Lung microvascular endothelial cell (primary cell): ENCODE results near the gene CDK11B. TPM values are rescaled to one million over a fixed set of nuclear protein-coding genes. Genes with fewer than 3 reads are reported as not detected.
"Not testable (repeated sequence)": the region's sequence is repeated elsewhere in the genome, so short reads cannot be mapped to it uniquely, and the experiment has no call there.

ENCODE experiments used
- DNase-seq, 2 donors: peaks; one replicate each; pipeline versions ENCODE4 v3.0.0 to v3.0.0-alpha.2; 2010; ENCODE audit warnings: low read depth in 2 of 2
- total RNA-seq: library from RNA; depleted of rRNA; stranded (reverse); fragments of >200 nt; gene quantifications from 2 replicates; pipeline ENCODE4 v1.2.1, GENCODE V29; 2014

The CDK11B gene
- total RNA-seq, 1 donor from 2014 or later: 5.8 TPM

DNA sequence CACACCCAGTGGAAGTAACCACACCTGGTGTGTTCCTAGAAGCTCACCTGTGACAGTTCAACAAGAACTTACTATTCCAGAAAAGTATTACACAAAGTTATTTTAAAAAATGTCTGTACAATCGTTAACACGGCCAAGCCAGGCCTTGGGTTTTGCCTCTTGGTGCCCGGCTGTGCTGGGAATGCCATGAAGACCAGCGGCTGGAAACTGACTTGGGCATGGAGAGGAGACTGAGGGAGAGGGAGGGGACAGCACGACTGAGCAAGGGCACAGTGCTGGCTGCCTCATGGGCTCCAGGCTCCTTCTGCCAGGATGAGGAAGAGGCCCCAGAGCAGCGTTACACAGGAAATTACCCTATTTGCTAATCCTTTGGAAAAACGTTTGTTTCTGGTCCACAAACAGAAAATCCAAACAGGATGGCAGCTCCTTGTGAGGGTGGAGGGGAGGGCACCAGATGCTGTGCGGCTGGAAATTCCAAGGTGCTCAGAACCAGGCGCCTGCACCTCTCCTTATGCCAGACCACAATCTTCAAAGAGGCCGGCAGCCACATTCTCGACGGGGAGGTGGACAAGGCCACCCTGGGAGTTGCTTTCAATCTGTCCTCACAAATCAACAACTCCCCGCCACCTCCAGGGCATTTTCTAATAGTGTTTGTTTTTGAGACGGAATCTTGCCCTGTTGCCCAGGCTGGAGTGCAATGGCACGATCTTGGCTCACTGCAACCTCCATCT lies 4.2 kb upstream of the CDK11B start:
- DNase-seq: not testable (repeated sequence)

DNA sequence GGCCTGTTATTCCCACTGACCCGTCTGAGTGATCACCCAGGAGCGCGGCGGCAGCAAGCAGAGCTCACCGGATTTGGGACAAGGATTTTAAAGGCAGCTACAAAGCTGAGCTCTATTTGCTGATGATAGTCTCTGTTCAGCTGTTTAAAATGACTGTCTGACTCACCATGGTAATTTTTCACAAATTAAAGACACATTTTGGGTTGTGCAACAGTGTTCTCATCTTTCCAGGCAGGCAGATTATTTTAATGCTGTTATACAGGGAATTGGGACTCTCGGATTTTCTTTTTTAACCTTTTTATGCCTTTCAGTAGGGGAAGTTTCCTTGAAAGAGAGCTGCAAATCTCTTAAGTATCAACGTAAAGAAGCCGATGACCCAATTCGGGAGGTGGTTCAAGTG lies 3.6 kb upstream of the CDK11B start:
- not testable (repeated sequence) for DNase-seq

DNA sequence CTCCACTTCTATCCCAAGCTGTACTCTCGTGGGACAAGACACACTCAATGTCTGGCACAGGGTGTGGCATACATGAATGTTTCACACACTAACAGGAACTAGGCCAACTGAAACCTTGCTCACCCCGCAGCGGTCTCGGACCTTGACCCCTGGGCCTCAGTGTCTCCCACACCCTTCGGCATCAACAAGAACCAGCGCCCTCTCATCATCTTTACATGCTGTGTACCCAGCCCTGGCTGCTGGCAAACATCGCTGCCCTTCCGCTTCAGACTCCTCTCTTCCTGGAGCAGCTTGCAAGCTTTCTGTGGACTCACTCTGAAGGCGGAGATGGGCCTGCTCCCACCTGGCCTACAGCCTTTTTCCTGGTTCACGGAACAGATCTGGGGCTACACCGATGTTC lies 10.5 kb downstream of the CDK11B start:
- not testable (repeated sequence) for DNase-seq

DNA sequence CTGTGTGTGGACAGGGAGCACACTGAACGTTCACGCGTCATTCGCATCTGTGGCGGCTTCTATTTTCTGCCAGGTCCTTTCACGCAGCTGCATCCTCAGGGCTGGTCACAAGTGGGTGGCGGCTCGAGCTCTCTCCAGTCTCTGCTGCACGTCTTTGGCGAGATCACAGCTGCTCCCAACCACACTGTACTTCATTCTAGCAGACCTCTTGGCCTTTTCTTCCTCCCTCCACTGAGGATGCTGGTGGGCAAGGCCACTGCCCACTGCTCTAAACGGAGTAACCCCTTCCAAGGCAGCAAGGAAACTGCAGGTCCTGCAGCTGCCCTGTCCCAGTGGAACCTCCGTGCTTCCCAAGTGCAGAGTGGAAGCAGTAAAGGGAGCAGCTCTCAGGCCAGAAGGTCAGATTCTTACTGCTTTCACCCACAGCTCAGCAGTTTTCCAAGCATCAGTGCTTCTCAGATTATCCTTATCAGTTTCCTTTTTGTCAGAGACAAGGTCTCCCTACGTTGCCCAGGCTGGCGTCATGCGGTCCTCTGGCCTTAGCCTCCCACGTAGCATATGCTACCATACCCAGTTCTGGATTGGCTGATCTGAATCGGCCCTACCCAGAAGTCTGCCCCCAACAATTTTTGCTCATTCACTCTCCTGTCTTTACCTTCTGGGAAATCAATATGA lies 11.1 kb downstream of the CDK11B start:
- DNase-seq: not testable (repeated sequence)

DNA sequence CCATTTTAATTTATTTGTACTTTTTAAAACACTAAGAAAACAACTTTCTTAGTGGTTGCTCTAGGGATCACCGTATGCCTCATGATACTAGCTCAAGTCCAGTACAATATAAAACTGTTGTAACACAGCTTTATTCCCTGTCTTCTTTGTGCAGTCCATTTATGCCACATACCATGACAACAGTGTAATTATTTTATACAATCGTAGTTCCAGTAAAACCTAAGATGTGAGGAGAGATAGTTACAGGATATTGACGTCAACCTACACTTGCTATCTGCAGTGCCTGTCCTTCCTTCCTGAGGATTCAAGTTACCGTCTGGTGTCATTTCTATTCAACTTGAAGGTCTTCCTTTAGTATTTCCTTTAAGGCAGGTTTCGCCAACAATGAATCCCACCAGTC lies 12.5 kb downstream of the CDK11B start:
- DNase-seq: peak in 1 of 2 donors; percentile 45

DNA sequence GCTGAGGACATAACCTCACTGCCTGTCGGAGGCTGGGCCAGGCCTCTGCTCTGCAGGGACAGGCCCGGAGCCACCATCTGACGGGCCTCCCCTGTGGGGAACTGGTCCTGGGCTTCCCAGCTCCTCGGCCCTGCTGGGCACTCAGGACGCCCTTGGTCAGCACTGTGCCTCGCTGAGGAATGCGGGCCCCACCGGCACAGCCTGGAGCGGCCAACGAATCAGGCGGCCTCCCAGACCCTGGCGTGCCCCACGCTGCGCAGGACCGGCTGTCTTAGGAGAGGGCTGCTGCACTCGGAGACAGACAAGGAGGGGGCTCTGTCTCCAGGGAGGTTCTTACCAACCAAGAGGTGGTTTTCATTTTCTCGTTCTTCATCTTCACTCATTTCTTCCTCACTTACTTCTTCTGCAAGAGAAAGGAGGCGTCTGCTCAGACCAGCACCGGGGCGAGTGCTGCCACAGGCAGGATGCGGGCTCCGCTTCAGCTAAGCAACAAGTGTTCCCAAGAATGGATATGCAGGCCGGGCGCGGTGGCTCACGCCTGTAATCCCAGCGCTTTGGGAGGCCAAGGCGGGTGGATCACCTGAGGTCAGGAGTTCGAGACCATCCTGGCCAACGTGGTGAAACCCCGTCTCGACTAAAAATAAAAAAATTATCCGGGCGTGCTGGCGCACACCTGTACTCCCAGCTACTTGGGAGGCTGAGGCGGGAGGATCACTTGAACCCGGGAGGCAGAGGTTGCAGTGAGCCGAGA lies 17.9 kb downstream of the CDK11B start:
- not testable (repeated sequence) for DNase-seq

DNA sequence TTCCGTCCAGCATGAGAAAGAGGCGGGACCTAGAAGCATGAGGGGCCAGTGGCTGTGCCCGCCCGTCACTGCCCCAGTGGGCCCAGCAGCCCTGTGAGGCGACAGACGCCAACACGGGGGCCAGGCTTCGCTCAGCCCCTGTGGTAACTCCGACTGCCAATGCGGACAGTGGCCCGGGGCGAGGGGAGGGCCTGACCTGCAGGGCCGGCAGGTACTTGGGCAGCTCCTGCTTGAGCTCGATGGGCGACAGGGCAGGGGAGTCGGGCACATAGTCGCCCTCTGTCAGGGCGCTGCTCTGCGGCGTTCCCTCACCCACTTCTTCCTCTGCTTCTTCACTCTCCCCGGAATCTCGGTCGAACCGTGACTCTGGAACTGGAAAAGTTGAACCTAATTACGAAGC lies 18.7 kb downstream of the CDK11B start:
- DNase-seq: not testable (repeated sequence)

DNA sequence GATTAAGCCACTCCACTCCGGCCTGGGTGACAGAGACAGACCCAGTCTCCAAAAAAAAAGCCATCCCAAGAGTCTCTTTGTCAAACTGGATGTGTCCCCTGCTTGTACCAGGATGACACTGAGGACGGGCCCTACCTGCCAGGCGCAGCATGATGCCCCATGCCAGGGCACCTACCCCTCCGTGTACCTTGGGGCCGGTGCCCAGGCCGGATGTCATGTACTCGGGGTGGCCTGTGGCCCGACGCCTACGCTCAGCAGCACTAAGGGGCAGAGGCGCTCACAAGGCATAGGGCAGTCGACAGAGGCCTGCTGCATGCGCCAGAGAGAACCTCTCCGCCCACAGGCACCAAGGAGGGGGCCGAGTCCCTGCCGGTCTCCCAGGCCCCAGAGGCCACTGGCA lies 19.4 kb downstream of the CDK11B start:
- DNase-seq: not testable (repeated sequence)

DNA sequence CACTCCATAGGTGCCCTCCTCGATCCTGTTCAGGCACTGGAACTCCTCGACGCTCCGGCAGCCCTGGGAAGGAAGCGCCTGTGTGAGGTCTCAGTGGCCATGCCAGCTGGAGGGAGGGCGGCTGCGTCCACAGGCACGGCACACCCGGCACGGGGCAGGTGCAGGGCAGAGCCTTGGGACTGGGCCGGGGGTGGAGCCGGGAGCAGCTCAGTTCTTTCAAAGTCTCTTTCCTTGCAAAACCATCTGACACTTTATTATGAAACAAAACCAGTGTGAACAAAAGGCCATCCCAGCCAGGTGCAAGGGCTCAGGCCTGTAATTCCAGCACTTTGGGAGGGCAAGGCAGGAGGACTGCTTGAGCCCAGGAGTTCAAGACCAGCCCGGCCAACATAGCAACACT lies 20.3 kb downstream of the CDK11B start:
- not testable (repeated sequence) for DNase-seq

DNA sequence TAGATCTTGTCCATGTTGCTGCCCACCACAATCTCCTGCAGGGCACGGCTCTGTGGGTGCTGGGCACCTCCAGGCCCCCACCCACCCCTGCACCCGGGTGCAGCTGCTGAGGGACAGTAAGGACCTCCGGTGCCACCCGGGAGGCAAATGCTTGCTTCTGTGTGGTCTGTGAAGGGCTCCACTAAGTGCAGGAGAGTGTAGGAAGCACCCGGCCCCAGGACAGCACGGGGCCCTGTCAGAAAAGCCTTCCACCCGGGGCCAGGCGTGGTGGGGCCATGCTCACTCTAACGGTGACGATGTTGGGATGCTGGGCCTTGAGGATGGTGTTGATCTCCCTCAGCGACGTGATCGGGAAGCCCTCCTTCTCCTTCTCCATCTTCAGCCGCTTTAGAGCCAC lies 21.3 kb downstream of the CDK11B start:
- not testable (repeated sequence) for DNase-seq

DNA sequence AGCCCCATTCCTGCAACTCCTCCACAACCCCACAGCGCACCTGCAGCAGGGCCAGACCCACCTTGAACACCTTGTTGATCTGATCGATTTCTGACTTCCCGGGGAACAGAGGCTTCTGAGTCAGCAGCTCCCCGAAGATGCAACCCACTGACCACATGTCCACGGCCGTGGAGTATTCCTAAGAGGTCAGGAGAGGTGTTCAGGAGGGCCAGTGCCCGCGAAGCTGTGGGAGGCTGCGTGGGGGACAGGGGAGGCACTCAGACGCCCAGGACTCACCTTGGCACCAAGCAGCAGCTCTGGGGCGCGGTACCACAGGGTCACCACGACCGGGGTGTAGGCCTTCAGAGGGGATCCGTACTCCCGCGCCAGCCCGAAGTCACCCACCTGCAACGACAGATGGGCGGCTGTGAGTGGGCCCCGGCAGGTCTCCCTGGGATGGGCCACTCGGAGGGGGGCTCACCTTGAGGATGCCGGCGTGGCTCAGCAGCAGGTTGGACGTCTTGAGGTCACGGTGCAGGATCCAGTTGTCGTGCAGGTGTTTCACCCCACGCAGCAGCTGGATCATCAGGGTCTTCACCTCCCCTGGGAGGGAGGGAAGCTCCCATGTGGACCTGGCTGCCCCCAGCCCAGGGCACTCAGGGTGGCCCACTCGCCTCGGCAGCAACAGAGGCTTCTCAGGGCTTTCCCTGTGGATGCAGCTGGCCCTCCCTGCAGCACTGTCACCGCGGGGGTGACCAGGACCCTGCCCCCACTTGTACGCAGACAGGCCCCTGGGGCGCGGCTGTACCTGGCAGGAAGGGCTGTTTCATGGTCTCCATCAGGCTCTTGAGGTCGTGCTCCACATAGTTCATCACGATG lies 22.0 kb downstream of the CDK11B start:
- not testable (repeated sequence) for DNase-seq

DNA sequence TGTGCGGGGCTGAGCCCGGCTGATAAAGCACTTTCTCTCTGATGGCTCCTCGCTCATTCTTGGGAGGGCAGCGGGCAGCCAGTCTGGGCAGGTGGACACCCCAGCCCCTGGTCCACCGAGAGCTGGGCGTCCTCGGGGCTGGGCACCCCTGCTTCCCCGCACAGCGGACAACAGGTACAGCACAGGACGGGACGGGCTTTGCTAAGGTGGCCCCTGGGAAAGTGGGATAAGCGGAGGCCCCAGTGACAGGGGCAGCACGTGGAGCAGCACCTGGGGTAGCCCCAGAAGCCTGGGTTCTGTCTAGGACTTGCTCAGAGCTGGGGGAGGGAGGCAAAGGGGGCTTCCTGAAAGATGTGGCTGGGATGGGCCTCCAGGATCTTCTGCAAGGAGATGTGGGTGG lies 24.2 kb downstream of the CDK11B start:
- DNase-seq: not testable (repeated sequence)

DNA sequence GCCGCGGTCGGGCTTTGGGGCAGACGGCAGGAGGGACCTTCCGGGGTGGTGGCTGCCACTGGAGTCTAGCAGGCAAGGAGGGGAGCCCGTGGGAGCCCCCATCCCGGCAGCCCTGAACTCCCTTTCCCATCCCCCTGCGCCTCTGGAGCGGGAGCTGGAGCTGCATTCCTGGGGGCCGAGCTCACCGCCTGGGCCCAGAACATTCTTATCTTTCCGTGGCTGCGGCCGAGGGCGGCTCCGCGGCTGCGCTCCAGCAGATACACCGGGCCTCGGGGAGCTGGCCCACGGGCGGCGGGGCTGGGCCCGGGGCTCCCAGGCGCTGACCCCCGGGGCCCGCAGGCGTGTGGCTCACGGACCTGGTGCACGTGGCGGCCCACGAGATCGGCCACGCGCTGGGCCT lies 25.4 kb downstream of the CDK11B start:
- not testable (repeated sequence) for DNase-seq

DNA sequence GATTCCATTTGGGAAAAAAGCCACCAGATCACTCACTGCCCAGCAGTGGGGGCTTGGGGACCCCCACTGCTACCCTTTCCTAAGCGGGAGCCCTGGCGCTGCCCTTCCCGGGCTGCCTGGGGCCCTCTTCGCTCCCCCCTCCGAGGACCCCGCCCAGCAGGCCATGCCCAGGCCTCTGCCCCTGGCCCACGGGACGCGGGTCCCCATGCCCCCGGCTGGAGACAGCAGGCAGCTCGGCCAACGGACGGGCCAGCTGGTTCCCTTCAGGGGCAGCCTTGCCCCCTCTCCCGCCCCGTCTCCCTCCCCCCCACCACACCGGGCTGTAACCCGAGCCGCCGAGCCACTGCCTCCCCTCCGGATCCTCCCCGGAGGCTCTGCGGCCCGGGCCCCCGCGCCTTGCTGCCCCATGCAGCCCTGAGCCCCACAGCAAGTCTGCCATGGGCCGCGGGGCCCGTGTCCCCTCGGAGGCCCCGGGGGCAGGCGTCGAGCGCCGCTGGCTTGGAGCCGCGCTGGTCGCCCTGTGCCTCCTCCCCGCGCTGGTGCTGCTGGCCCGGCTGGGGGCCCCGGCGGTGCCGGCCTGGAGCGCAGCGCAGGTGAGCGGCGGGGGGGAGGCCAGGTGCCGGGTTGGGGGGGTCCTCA lies 26.9 kb downstream of the CDK11B start, which contains the start of gene MMP23B:
TSS of gene MMP23B (plus strand) at position 392 of the 639 bp plus-strand sequence. CDS start at position 438, 46 bp downstream.
- no peak for DNase-seq

DNA sequence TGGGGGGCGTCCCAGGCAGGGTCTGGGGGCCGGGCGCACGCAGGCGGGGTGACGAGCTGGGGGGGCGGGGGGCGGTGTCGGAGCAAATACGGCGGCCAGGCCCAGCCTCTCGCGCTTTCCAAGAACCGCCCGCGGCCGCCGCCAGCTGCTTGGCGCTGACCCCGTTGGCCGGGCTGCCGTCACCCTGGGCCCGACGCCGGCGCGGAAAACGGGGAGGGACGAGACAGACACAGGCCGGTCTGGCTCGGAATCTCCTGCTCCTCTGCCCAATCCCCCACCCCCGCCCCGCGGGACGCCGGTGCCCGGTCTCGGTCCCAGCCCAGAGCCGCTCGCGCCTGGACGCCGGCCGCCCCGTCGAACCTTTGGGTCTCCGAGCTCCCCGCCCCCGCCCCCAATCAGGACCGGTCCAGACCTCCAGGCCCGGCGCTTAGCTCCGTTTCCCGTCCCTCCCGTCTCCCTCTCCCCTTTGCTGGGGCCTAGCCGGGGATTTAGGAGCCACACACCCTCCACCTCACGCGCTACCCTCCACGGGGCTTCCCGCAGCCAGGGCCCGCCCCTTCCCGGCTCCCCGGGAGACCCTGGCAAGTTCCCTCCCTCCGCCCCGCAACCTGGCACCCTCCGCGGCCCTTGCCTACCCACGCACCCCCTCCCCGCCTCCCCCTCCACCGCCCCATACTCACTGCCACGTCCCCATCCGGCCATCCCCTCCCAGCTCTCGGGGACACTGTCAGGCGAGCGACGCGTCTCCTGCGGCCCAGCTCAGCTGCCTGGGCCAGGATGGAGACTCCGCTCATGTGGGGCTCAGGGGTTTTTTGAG lies 27.6 kb downstream of the CDK11B start:
- DNase-seq: peak in 1 of 2 donors; percentile 4

DNA sequence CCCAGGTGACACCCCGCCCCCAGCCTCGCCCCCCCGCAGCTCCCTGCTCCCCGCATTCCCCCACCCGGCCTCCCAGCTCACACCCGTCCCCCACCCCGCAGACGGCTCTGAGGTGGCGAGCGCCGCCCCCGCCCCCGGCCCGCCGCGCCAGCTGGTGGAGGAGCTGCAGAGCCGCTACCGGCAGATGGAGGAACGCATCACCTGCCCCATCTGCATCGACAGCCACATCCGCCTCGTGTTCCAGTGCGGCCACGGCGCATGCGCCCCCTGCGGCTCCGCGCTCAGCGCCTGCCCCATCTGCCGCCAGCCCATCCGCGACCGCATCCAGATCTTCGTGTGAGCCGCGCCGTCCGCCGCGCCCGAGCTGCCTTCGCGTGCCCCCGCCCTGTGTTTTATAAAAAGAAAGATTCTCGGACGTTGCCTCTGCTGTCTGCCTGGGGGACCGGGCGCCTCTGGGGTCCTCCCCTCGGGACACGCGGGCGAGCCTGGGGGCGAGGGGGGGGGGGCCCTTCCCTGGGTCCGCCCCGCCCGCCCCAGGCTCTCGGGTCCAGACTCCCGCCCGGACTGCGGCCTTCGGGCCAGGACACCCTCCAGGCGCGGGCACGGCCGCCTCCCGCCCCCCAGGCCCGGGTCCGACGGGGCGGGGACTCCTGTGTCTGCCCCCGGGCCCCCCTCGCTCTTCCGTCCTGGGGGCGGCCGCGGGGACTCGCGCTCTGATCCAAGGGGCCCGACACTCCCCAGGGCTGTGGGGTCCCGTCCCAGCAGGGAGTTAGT lies 28.4 kb downstream of the CDK11B start:
- DNase-seq: peak; percentile 60 to 82

DNA sequence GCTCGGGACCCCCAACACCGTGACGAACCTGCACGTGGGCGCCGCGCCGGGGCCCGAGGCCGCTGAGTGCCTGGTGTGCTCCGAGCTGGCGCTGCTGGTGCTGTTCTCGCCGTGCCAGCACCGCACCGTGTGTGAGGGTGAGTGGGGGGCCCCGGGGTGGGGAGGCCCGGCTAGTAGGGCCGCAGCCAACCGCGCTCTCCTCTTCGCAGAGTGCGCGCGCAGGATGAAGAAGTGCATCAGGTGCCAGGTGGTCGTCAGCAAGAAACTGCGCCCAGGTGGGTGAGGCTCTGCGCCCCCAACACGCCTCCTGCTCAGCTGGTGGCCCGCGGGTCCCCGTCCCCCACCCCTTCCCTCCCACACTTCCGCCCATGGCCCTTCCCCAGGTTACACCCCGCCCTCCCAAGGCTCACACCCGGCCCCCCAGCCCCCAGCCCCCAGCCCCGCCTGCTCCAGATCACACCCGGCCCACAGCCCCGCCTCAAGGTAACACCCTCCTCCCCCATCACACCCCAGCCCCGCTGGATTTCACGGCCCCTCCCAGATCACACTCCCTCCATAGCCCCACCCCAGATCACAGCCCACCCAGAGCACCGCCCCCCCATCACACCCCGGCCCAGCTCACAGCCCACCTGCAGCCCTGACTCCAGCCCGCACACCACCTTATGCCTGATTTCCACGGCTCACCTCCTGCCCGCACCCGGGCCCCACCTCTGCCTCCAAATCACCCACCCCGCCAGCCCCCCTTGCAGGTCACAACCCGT lies 29.2 kb downstream of the CDK11B start:
- DNase-seq: no peak

DNA sequence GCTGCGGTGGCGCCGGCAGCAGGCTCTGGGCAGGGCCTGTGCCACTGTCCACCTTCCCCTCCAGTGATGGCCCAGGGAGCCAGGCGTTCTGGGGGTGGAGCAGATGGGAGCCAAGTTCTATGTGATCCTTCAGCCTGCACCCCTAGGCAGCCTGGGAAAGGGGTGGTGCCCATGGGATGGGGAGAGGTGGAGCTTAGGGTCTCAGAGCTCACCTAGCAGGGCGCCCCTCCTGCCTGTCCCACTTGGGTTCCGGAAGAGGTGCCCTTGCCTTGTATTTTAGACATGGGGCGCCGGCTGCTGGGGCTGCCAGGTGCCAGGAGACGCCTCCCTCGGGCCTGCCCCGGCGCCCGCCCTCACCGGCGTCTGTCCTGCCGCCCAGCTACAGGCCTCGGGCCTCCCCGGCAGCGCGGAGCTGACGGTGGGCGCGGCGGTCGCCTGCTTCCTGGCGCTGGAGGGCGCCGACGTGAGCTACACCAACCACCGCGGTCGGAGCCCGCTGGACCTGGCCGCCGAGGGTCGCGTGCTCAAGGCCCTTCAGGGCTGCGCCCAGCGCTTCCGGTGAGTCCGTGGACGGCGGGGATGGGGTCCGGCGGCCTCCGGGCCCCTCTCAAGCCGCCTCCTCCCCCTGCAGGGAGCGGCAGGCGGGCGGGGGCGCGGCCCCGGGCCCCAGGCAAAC lies 29.9 kb downstream of the CDK11B start:
- no peak for DNase-seq
